ENCODE results near the gene VSIG10. TPM values are rescaled to one million over a fixed set of nuclear protein-coding genes. Genes with fewer than 3 reads are reported as not detected.

Gene VSIG10
- total RNA-seq, 4 donors from 2014 or later = 20.4 to 25.9 (median 23.6) TPM

DNA sequence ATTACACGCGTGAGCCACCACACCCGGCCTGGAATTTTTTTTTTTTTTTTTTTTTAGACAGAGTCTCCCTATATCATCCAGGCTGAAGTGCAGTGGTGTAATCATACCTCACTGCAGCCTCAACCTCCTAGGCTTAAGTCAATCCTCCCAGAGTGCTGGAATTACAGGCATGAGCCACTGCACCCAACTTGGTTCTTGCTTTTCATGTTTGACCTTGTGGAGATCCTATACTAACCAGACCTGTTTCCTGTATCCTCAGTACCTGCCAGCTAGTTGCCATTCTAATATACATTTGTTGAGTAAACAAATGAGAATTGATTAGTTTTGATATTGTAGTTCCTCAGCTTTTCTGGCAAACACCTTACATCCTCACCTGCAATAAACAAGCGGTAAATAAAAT lies 3.2 kb upstream of the VSIG10 start:
- no peaks in the 10 kb centered on the region for H3K9me3 ChIP-seq
- DNase-seq (ENCODE audit: low spot score in 2 of 2) = no peak
- H3K27ac ChIP-seq = no peak overlapping the region
- WGBS = 72% methylated on average over 4 of the region's 4 CpGs
- H3K4me1 ChIP-seq = peaks cover 19% of the 10 kb centered on the region
- no peak for TF ChIP-seq POLR2A (IDR thresholded peaks at IDR 0.05)
- TF ChIP-seq POLR2AphosphoS5 (IDR thresholded peaks at IDR 0.05) = no peak
- TF ChIP-seq, protein P1, sequence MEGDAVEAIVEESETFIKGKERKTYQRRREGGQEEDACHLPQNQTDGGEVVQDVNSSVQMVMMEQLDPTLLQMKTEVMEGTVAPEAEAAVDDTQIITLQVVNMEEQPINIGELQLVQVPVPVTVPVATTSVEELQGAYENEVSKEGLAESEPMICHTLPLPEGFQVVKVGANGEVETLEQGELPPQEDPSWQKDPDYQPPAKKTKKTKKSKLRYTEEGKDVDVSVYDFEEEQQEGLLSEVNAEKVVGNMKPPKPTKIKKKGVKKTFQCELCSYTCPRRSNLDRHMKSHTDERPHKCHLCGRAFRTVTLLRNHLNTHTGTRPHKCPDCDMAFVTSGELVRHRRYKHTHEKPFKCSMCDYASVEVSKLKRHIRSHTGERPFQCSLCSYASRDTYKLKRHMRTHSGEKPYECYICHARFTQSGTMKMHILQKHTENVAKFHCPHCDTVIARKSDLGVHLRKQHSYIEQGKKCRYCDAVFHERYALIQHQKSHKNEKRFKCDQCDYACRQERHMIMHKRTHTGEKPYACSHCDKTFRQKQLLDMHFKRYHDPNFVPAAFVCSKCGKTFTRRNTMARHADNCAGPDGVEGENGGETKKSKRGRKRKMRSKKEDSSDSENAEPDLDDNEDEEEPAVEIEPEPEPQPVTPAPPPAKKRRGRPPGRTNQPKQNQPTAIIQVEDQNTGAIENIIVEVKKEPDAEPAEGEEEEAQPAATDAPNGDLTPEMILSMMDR (IDR thresholded peaks at IDR 0.05) = no peak
- TF ChIP-seq EP300 (IDR thresholded peaks at IDR 0.05) = no peak
- H3K27me3 ChIP-seq = no peaks in the 10 kb centered on the region
- H3K36me3 ChIP-seq = no peaks in the 10 kb centered on the region
- no peak overlapping the region for H3K4me3 ChIP-seq

DNA sequence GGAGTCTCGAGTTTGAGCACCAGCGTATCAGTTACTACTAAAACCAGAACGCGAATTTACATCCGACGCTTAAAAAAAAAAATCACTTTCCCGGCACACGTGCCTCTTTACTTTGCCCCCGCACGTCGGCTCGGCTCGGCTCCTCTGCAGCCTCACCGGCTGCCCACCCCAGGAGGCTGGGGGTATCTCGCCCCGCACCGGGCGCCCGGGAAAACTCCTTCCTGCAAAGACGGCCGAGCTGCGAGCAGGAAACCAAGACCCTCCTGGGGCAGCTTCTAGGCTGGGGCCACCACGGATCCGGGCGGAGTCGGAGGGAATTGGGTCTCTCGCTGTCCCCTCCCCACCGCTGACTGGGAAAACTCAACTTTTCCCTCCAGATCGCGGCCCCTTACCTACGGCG lies 610 bp downstream of the VSIG10 start:
- TF ChIP-seq EP300 (IDR thresholded peaks at IDR 0.05) = no peak
- TF ChIP-seq, protein P1 (IDR thresholded peaks at IDR 0.05) = no peak
- no peak for TF ChIP-seq POLR2A (IDR thresholded peaks at IDR 0.05)
- TF ChIP-seq POLR2AphosphoS5 (IDR thresholded peaks at IDR 0.05) = no peak
- peak; percentile 69 to 79 for DNase-seq (ENCODE audit: low spot score in 2 of 2)
- Histone ChIP-seq H3K36me3 (no peaks in the 10 kb centered on the region), H3K9me3 (no peaks in the 10 kb centered on the region), H3K4me3 (peak overlapping the region; percentile 76), H3K27ac (peak overlapping the region; percentile 76), H3K27me3 (no peaks in the 10 kb centered on the region), H3K4me1 (peaks cover 20% of the 10 kb centered on the region)
- WGBS = under 1% methylated on average over 32 of the region's 32 CpGs

DNA sequence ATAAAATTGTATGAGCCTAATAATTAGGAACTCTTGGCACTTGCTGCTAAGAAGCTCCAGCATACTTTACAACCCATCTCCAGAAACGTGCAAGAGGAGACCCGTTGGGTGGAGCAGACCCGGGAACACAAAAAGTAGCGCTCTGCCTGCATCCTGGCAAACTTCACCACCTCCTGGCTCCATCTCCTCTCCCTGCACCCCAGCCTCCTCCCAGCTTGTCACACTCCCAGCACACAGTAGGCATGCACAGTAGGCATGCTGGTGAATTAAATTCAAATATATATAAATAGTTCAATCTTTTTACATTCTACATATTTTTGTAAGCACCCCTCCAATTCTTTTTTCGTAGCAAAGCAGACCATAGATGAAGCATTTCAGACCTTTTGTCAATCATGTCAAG lies 1.2 kb downstream of the VSIG10 start:
- no peaks in the 10 kb centered on the region for H3K9me3 ChIP-seq
- no peaks in the 10 kb centered on the region for H3K27me3 ChIP-seq
- no peak overlapping the region for H3K27ac ChIP-seq
- 29% methylated on average over 5 of the region's 5 CpGs for WGBS
- TF ChIP-seq POLR2A (IDR thresholded peaks at IDR 0.05) = no peak
- TF ChIP-seq EP300 (IDR thresholded peaks at IDR 0.05) = no peak
- TF ChIP-seq, protein P1 (IDR thresholded peaks at IDR 0.05) = no peak
- no peak for TF ChIP-seq POLR2AphosphoS5 (IDR thresholded peaks at IDR 0.05)
- H3K36me3 ChIP-seq = no peaks in the 10 kb centered on the region
- no peak for DNase-seq (ENCODE audit: low spot score in 2 of 2)
- H3K4me3 ChIP-seq = peak overlapping the region; percentile 76
- H3K4me1 ChIP-seq = peaks cover 20% of the 10 kb centered on the region

DNA sequence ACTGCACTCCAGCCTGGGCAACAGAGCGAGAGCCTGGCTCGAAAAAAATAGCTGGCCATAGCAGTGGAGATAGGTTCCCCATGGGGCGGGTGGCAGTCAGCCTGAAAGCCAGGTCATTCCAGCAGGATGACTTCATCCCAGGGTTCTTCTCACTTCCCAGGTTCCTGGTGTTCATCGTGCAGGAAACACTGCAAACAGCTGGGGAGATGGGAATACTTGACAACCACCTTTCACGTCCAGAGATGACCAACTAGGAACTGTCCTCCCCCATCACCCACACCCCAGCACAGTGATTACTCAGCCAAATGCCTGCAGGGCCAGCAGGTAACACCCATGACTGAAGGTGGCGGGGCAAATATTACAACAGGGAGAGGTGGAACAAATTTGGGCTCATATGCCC lies 1.7 kb downstream of the VSIG10 start:
- Histone ChIP-seq H3K4me1 (peaks cover 20% of the 10 kb centered on the region), H3K36me3 (no peaks in the 10 kb centered on the region), H3K4me3 (no peak overlapping the region), H3K27ac (no peak overlapping the region), H3K9me3 (no peaks in the 10 kb centered on the region), H3K27me3 (no peaks in the 10 kb centered on the region)
- 72% methylated on average over 6 of the region's 6 CpGs for WGBS
- no peak for DNase-seq (ENCODE audit: low spot score in 2 of 2)
- no peak for TF ChIP-seq POLR2A (IDR thresholded peaks at IDR 0.05)
- TF ChIP-seq EP300 (IDR thresholded peaks at IDR 0.05) = no peak
- TF ChIP-seq POLR2AphosphoS5 (IDR thresholded peaks at IDR 0.05) = no peak
- TF ChIP-seq, protein P1 (IDR thresholded peaks at IDR 0.05) = no peak

DNA sequence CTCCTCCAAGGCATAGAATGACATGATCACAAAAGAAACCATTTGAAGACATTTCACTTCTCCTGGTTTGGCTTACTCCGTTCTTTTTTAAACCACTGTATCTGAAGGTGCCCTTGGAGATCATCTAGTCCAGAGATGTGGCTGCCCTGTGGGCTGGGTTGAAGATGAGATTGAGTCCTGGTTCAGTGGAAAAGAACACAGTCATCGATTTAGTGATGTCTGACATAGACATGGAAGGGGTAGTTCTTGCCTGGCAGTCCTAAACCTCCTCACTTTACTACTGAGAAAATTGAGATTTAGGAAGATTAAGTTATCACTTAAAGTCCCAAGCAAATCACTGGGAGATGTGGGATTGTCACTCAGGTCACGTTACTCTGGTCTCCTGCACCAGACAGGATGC lies 2.8 kb downstream of the VSIG10 start:
- no peaks in the 10 kb centered on the region for H3K36me3 ChIP-seq
- H3K4me1 ChIP-seq = peaks cover 20% of the 10 kb centered on the region
- TF ChIP-seq POLR2AphosphoS5 (IDR thresholded peaks at IDR 0.05) (no peak), POLR2A (IDR thresholded peaks at IDR 0.05) (no peak), EP300 (IDR thresholded peaks at IDR 0.05) (no peak)
- TF ChIP-seq, protein P1 (IDR thresholded peaks at IDR 0.05) = no peak
- no peak overlapping the region for H3K27ac ChIP-seq
- H3K4me3 ChIP-seq = no peak overlapping the region
- no peaks in the 10 kb centered on the region for H3K27me3 ChIP-seq
- 79% methylated on average over 3 of the region's 3 CpGs for WGBS
- H3K9me3 ChIP-seq = no peaks in the 10 kb centered on the region
- no peak for DNase-seq (ENCODE audit: low spot score in 2 of 2)

All from suprapubic skin (tissue), 4 donors.